ENCODE results near the gene COX20. TPM values are rescaled to one million over a fixed set of nuclear protein-coding genes. Genes with fewer than 3 reads are reported as not detected.

The COX20 gene
- total and polyA plus RNA-seq, 10 of the 15 experiments (the other 5 are each of a cell fraction or from before 2014, with no cell fraction given), result 22.8 to 112 (median 52.7) TPM

DNA sequence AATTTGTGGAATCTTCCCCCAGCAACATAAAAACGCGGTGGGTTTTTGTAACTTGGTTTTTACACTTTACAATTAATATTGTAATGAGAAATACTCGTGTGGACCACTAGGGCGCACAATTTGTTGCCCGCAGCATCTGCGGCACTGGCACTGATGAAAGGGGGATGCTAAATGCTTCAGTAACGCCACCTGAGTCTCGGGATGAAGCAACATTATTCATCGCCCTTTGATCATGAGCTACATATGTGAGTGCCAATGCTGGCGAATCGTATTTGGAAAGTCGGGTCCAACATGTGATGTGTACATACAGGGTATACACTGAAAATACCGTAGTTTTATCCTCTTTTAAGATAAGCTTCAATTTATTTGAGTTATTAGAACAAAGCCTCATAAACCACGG, 34.2 kb upstream of the COX20 start (continued):
- TF ChIP-seq, protein P1, sequence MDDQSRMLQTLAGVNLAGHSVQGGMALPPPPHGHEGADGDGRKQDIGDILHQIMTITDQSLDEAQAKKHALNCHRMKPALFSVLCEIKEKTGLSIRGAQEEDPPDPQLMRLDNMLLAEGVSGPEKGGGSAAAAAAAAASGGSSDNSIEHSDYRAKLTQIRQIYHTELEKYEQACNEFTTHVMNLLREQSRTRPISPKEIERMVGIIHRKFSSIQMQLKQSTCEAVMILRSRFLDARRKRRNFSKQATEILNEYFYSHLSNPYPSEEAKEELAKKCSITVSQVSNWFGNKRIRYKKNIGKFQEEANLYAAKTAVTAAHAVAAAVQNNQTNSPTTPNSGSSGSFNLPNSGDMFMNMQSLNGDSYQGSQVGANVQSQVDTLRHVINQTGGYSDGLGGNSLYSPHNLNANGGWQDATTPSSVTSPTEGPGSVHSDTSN (IDR thresholded peaks at IDR 0.05; ENCODE audit: insufficient replicate concordance, low read depth, low read length), result no peak
- TF ChIP-seq IKZF2 (IDR thresholded peaks at IDR 0.05) (no peak), JUNB (IDR thresholded peaks at IDR 0.05) (peak; percentile 30; the same call in 1 of the 2 replicates), IKZF1 (conservative IDR thresholded peaks at IDR 0.05) (no peak), ZNF24 (IDR thresholded peaks at IDR 0.05) (no peak), IRF4 (IDR thresholded peaks at IDR 0.05; ENCODE audit: low read depth, low read length) (0 out of 2 replicates have a peak, but pooled peaks have one; percentile 22), YY1 (IDR thresholded peaks at IDR 0.05; ENCODE audit: low read depth, low read length) (peak; percentile 48; the same call in 1 of the 2 replicates), NR2C2 (IDR thresholded peaks at IDR 0.05; ENCODE audit: borderline replicate concordance, control insufficient read depth, insufficient read length, low read depth) (no peak), ESRRA (IDR thresholded peaks at IDR 0.05; ENCODE audit: low read length) (no peak), KLF5 (IDR thresholded peaks at IDR 0.05; ENCODE audit: partially characterized antibody) (no peak), TBL1XR1 (IDR thresholded peaks at IDR 0.05; ENCODE audit: low read depth, low read length) (no peak), PML (IDR thresholded peaks at IDR 0.05; ENCODE audit: low read length) (no peak), EED (IDR thresholded peaks at IDR 0.05; ENCODE audit: low read depth) (0 out of 2 replicates have a peak, but pooled peaks have one; percentile 30), MYC (IDR thresholded peaks at IDR 0.05; ENCODE audit: insufficient read depth, insufficient read length, insufficient replicate concordance, low read length, severe bottlenecking) (no peak), MYB (IDR thresholded peaks at IDR 0.05; ENCODE audit: borderline replicate concordance, low read depth, low read length) (no peak), CEBPB (IDR thresholded peaks at IDR 0.05; ENCODE audit: borderline replicate concordance in 1 of 2, low read depth in 2 of 2, low read length in 2 of 2) (no peak), MEF2A (IDR thresholded peaks at IDR 0.05; ENCODE audit: insufficient read depth, low read depth, low read length) (0 out of 2 replicates have a peak, but pooled peaks have one; percentile 18), TCF12 (IDR thresholded peaks at IDR 0.05; ENCODE audit: low read depth, low read length) (no peak), CHD2 (IDR thresholded peaks at IDR 0.05; ENCODE audit: borderline replicate concordance, low read depth, low read length) (no peak)
- TF ChIP-seq, protein P2, sequence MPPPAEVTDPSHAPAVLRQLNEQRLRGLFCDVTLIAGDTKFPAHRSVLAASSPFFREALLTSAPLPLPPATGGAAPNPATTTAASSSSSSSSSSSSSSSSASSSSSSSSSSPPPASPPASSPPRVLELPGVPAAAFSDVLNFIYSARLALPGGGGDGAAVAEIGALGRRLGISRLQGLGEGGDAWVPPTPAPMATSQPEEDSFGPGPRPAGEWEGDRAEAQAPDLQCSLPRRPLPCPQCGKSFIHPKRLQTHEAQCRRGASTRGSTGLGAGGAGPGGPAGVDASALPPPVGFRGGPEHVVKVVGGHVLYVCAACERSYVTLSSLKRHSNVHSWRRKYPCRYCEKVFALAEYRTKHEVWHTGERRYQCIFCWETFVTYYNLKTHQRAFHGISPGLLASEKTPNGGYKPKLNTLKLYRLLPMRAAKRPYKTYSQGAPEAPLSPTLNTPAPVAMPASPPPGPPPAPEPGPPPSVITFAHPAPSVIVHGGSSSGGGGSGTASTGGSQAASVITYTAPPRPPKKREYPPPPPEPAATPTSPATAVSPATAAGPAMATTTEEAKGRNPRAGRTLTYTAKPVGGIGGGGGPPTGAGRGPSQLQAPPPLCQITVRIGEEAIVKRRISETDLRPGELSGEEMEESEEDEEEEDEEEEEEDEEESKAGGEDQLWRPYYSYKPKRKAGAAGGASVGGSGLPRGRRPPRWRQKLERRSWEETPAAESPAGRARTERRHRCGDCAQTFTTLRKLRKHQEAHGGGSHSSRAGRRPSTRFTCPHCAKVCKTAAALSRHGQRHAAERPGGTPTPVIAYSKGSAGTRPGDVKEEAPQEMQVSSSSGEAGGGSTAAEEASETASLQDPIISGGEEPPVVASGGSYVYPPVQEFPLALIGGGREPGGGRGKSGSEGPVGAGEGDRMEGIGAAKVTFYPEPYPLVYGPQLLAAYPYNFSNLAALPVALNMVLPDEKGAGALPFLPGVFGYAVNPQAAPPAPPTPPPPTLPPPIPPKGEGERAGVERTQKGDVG (CRISPR knock-in tag; IDR thresholded peaks at IDR 0.05), result no peak
- TF ChIP-seq, protein P3, sequence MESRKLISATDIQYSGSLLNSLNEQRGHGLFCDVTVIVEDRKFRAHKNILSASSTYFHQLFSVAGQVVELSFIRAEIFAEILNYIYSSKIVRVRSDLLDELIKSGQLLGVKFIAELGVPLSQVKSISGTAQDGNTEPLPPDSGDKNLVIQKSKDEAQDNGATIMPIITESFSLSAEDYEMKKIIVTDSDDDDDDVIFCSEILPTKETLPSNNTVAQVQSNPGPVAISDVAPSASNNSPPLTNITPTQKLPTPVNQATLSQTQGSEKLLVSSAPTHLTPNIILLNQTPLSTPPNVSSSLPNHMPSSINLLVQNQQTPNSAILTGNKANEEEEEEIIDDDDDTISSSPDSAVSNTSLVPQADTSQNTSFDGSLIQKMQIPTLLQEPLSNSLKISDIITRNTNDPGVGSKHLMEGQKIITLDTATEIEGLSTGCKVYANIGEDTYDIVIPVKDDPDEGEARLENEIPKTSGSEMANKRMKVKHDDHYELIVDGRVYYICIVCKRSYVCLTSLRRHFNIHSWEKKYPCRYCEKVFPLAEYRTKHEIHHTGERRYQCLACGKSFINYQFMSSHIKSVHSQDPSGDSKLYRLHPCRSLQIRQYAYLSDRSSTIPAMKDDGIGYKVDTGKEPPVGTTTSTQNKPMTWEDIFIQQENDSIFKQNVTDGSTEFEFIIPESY (IDR thresholded peaks at IDR 0.05), result no peak
- TF ChIP-seq, protein P4, sequence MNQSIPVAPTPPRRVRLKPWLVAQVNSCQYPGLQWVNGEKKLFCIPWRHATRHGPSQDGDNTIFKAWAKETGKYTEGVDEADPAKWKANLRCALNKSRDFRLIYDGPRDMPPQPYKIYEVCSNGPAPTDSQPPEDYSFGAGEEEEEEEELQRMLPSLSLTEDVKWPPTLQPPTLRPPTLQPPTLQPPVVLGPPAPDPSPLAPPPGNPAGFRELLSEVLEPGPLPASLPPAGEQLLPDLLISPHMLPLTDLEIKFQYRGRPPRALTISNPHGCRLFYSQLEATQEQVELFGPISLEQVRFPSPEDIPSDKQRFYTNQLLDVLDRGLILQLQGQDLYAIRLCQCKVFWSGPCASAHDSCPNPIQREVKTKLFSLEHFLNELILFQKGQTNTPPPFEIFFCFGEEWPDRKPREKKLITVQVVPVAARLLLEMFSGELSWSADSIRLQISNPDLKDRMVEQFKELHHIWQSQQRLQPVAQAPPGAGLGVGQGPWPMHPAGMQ (IDR thresholded peaks at IDR 0.05; ENCODE audit: borderline replicate concordance), result no peak
- TF ChIP-seq, protein P5, sequence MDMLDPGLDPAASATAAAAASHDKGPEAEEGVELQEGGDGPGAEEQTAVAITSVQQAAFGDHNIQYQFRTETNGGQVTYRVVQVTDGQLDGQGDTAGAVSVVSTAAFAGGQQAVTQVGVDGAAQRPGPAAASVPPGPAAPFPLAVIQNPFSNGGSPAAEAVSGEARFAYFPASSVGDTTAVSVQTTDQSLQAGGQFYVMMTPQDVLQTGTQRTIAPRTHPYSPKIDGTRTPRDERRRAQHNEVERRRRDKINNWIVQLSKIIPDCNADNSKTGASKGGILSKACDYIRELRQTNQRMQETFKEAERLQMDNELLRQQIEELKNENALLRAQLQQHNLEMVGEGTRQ (IDR thresholded peaks at IDR 0.05; ENCODE audit: borderline replicate concordance, low read depth, low read length), result no peak
